Middle frontal gyrus (tissue), 1 donor: ENCODE measurements around the gene SOS1.
A peak's percentile ranks its signal among the peaks of the same experiment; 100 is the strongest.
"Not testable (repeated sequence)": the region's sequence is repeated elsewhere in the genome, so short reads cannot be mapped to it uniquely, and the experiment has no call there.

Experiments used
- DNase-seq: peaks from one replicate; pipeline ENCODE4 v3.0.0-alpha.2; 2015; ENCODE audit warnings: low spot score; ENCODE audit errors: extremely low spot score

The SOS1 gene

DNA sequence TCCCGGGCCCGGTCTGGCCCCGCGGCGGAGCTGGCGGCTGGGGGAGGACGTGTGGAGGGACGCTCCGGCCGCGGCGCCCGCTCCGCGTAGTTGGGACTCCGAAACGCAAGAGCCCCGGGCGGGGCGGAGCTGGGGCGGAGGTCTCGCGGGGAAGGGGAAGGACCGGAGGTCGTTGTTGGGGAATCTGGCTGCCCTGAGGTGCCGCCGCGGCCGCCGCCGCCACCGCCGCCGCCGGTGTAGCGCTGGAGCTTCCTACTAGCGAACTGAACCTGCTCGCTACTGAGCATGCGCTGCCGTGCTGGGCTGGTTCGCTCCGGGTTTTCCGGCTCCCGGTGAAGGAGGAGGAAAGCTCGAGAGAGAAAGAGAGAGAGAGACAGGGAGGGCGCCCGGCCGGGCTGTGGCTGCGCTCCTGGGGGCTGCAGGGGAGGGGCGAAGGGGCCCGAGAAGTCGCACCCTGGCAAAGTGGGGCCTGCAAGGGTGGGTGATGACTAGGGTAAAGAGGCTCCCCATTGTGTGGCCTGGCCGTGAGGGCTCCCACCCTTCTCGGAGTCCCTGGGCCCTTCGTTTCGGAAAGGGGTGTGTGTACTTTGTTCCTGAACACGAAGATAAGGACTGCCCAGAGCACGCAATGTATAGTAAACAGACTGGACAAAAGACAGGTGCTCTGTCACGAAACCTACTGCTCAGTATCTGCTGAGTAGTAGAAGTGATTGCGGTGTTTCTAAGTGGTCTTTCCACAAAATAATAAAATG is at the start of gene SOS1:
Gene SOS1 (minus strand): TSS at position 281 of the 752 bp plus-strand sequence. CDS start 629 bp downstream, outside the sequence.
- DNase-seq: peak; percentile 85

DNA sequence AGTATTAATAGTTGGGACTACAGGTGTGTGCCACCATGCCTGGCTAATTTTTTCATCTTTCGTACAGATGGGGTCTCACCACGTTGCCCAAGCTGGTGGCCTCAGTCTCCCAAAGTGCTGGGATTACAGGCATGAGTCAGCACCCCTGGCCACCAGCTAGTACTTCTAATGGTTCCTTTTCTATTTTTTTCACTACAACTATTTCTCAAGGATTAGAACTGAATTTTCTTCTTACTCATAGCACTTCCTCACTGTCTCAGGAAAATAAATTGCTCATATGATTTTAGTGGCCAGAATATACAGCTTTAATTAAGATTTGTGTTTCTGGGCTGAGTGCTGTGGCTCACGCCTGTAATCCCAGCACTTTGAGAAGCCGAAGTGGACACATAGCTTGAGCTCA is 43.2 kb upstream of the SOS1 start:
- DNase-seq: no peak

DNA sequence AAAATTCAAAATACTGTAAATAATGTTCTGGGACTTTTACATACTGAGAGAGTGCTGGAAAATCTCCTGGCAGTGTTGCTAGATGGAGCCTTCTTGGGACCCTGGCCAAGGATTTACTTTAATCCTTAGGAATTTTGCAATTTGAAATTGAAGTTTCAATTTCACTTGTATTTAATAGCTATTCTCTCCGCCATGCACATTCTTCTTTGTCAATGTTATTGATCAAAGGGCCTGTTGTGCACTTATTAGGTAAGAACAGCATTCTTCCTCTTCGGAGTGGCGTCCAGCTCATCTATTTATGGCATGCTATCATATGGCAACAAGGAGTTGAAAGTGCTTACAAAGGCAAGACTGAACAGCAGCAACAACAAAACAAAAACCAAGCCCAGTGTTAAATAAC is 40.1 kb upstream of the SOS1 start:
- DNase-seq: no peak

DNA sequence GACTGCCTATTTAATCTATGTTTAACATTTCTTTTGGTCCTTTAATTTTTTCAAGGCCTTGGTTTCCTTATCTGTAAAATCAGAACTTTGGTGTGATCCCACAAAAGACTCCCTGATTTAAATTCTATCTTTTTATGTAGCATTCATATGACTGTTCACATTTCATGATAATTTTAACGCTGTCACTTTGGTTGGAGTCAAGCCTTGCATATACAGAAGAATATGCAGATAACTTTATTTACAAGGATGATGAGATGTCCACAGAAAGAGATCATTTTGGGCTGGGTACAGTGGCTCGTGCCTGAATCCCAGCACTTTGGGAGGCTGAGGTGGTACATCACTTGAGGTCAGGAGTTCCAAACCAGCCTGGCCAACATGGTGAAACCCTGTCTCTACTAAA is 38.4 kb upstream of the SOS1 start:
- DNase-seq: no peak

DNA sequence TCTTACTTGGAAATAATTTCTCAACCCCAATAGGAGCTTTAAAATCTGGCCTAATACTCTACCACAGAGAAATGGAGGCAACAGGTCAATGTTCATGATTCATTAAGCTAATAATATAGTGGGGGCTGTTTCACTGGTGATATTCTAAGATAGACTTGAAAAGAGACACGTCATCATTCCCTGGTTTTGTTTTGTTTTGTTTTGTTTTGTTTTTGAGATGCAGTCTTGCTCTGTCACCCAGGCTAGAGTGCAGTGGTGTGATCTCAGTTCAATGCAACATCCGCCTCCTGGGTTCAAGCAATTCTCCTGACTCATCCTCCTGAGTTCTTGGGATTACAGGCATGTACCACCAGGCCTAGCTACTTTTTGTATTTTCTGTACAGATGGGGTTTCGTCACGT is 37.5 kb upstream of the SOS1 start:
- DNase-seq: no peak

- no peak for DNase-seq
These were observed 36.0 kb upstream of the SOS1 start for GRCh38 chr2:39156846-39157245.

GRCh38 chr2:39156107-39156506 is 35.3 kb upstream of the SOS1 start:
- DNase-seq: no peak

- DNase-seq: not testable (repeated sequence)
These were observed 34.7 kb upstream of the SOS1 start for GRCh38 chr2:39155573-39155972.

- DNase-seq: no peak
These were observed 34.1 kb upstream of the SOS1 start for GRCh38 chr2:39154944-39155343.

DNA sequence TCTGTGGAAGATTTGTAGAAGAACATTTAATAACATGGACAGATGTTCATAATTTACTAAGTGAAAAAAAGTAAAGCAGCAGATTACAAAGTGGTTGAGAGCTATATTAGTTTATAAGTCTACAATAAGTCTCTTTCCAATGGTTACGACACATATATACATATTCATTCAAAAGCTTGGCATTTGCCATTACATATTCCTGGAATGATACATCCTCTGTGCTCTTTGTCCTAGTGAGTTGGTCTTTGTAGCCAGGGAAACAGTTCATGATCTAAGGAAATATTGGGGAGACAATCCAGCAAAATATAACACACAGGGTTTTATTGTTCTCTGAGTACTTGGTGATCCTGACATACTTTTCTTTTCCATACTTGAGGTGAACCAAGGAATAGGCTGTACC is 32.5 kb upstream of the SOS1 start:
- DNase-seq: no peak

DNA sequence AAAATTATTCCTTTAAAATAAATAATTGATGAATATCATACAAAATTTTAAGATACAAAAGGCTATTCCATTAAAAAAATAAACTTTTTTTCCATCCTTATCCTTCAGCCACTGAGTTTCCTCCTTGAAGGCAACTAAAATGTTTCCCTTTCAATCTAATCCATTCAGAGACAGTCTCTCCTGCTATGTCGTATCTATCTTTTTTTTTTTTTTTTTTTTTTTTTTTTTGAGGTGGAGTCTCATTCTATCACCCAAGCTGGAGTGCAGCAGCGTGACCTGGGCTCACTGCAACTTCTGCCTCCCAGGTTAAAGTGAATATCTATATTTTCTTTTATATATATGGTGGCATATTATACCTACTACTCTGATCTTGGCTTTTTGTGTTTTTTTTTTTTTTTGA is 31.7 kb upstream of the SOS1 start:
- DNase-seq: no peak

- no peak for DNase-seq
These were observed 30.1 kb upstream of the SOS1 start for GRCh38 chr2:39150890-39151497.

DNA sequence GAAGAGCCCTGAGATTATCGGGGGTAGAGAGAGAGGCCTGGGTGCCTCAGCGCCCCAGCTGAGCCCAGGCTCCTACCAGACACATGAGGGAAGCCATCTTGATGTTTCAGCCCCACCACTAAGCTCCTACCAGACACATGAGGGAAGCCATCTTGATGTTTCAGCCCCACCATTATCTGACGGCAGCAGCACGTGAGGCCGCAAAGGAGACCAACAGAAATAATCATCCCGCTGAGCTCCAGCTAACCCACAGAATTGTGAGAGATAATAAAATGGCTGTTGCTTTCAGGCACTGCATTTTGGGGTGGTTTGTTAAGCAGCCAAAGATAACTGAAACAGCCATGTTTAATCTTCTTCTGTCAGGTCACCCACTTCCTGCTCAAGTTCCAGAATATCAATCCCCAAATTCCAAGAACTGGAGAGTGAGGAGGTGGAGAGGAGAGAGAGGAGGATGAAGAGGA is 29.3 kb upstream of the SOS1 start:
- DNase-seq: no peak

GRCh38 chr2:39146630-39147029 is 25.8 kb upstream of the SOS1 start:
- no peak for DNase-seq

- no peak for DNase-seq
These were observed 25.1 kb upstream of the SOS1 start for GRCh38 chr2:39145906-39146421.

DNA sequence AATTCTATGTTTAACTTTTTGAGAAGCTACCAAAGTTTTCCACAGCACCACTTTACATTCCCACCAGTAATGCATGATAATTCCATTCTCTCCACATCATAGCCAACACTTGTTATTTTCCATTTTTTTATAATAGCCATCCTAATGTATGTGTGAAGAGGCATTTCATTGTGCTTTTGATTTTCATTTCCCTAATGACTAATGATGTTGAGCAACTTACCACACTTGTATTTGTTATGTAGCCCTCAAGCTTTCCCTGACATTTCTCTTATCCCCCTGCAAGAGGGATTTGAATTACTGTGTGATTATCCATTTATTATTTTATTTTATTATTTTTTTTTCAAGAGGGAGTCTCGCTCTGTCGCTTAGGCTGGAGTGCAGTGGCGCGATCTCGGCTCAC is 23.6 kb upstream of the SOS1 start:
- no peak for DNase-seq

DNA sequence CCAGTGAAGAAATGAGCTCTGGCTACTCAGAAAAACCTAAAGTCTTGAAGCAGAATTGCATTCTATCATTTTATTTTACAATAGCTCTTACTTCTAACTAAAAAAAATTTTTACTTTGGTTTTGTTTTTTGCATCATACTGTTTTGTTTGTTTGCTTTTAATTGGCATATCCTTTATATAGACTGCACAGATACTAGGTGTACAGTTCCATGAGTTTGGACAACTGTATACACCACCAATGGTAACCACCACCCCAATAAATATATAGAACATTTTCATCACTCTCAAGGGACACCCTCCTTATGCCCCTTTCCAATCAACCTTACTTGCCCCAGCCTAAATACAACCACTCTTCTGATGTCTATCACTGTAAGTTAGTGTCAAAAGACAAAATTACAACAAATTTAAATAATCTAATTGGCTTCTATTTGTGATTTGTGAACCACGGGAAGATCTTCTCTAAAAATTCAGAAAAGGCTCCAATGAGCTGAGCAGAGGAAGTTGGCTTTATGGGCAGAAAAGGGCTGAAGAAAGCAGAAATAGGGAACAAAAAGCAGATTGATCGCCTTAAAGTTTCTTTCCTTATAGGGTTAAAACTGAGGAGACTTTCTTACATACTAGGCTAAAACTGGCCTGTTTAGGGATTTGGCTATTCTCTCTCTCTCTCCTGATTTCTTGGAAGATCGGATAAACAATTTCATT is 22.2 kb upstream of the SOS1 start:
- DNase-seq: no peak

GRCh38 chr2:39141334-39142271 is 20.8 kb upstream of the SOS1 start:
- DNase-seq: no peak

GRCh38 chr2:39140948-39141333 is 20.1 kb upstream of the SOS1 start:
- not testable (repeated sequence) for DNase-seq

- no peak for DNase-seq
These were observed 19.5 kb upstream of the SOS1 start for GRCh38 chr2:39140322-39140847.
